ENCODE results near the gene TMEFF1.

Gene TMEFF1

GRCh38 chr9:100488177-100488576 is 15.2 kb downstream of the TMEFF1 start:
- H3F3A ChIP-seq (ENCODE audit: insufficient read depth) = no peaks in the 10 kb centered on the region
- no peak overlapping the region for H3K4me2 ChIP-seq (ENCODE audit: low read depth, low read length, poor library complexity, severe bottlenecking)
- no peak overlapping the region for H2AFZ ChIP-seq (ENCODE audit: low read depth, low read length, severe bottlenecking)
- TF ChIP-seq CTCF (IDR thresholded peaks at IDR 0.05; ENCODE audit: insufficient read depth, low read length, poor library complexity, severe bottlenecking) (no peak), EZH2phosphoT487 (conservative IDR thresholded peaks at IDR 0.05; ENCODE audit: low read length) (no peak)
- no peaks in the 10 kb centered on the region for H3K36me3 ChIP-seq (ENCODE audit: low read length)
- H3K9ac ChIP-seq (ENCODE audit: low read length) = no peak overlapping the region
- H3K4me3 ChIP-seq (ENCODE audit: insufficient read depth, low read length, poor library complexity, severe bottlenecking) = no peak overlapping the region
- H3K27me3 ChIP-seq (ENCODE audit: low read length) = no peaks in the 10 kb centered on the region
- H3K79me2 ChIP-seq (ENCODE audit: insufficient read depth, low read length) = no peaks in the 10 kb centered on the region
- no peak overlapping the region for H3K27ac ChIP-seq (ENCODE audit: low read depth, low read length)
- no peaks in the 10 kb centered on the region for H4K20me1 ChIP-seq (ENCODE audit: low read depth, low read length)
- H3K9me2 ChIP-seq (replicated peaks; ENCODE audit: insufficient read depth, low read length) = no peaks in the 10 kb centered on the region
- no peaks in the 10 kb centered on the region for H3K9me3 ChIP-seq (ENCODE audit: insufficient read depth, low read length)

DNA sequence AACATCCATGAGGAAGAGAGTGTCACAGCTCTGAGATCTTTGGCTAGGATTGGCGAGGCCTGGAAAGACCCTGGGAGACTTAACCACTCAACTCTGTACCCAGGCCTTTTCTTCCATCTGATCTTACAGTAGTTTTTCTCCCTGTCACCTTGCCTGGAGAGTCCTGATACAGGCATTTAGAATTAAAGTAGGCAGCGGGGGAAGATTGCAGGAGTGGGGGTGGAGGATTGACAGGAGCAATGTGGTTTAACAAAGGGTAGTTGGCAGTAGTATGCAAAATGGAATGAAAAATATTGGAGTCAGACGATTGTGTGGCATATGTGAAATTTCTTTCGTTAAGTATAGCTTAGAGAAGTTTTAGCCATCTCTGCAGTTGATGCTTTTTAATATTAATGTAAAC is 16.9 kb downstream of the TMEFF1 start:
- Histone ChIP-seq H3K27me3 (ENCODE audit: low read length) (no peaks in the 10 kb centered on the region), H3K9ac (ENCODE audit: low read length) (no peak overlapping the region), H3K4me3 (ENCODE audit: insufficient read depth, low read length, poor library complexity, severe bottlenecking) (no peak overlapping the region), H2AFZ (ENCODE audit: low read depth, low read length, severe bottlenecking) (no peak overlapping the region), H4K20me1 (ENCODE audit: low read depth, low read length) (no peaks in the 10 kb centered on the region), H3K27ac (ENCODE audit: low read depth, low read length) (no peak overlapping the region), H3K4me2 (ENCODE audit: low read depth, low read length, poor library complexity, severe bottlenecking) (no peak overlapping the region), H3K9me3 (ENCODE audit: insufficient read depth, low read length) (no peaks in the 10 kb centered on the region), H3K36me3 (ENCODE audit: low read length) (no peaks in the 10 kb centered on the region), H3F3A (ENCODE audit: insufficient read depth) (no peaks in the 10 kb centered on the region), H3K79me2 (ENCODE audit: insufficient read depth, low read length) (no peaks in the 10 kb centered on the region), H3K9me2 (replicated peaks; ENCODE audit: insufficient read depth, low read length) (no peaks in the 10 kb centered on the region)
- TF ChIP-seq EZH2phosphoT487 (conservative IDR thresholded peaks at IDR 0.05; ENCODE audit: low read length) (no peak), CTCF (IDR thresholded peaks at IDR 0.05; ENCODE audit: insufficient read depth, low read length, poor library complexity, severe bottlenecking) (no peak)

GRCh38 chr9:100492952-100493351 is 20.0 kb downstream of the TMEFF1 start:
- Histone ChIP-seq H3F3A (ENCODE audit: insufficient read depth) (no peaks in the 10 kb centered on the region), H3K36me3 (ENCODE audit: low read length) (no peaks in the 10 kb centered on the region), H3K4me2 (ENCODE audit: low read depth, low read length, poor library complexity, severe bottlenecking) (no peak overlapping the region), H2AFZ (ENCODE audit: low read depth, low read length, severe bottlenecking) (no peak overlapping the region), H3K4me3 (ENCODE audit: insufficient read depth, low read length, poor library complexity, severe bottlenecking) (no peak overlapping the region), H3K27me3 (ENCODE audit: low read length) (no peaks in the 10 kb centered on the region), H3K9ac (ENCODE audit: low read length) (no peak overlapping the region), H3K9me3 (ENCODE audit: insufficient read depth, low read length) (no peaks in the 10 kb centered on the region), H4K20me1 (ENCODE audit: low read depth, low read length) (no peaks in the 10 kb centered on the region), H3K27ac (ENCODE audit: low read depth, low read length) (no peak overlapping the region), H3K9me2 (replicated peaks; ENCODE audit: insufficient read depth, low read length) (no peaks in the 10 kb centered on the region), H3K79me2 (ENCODE audit: insufficient read depth, low read length) (no peaks in the 10 kb centered on the region)
- no peak for TF ChIP-seq CTCF (IDR thresholded peaks at IDR 0.05; ENCODE audit: insufficient read depth, low read length, poor library complexity, severe bottlenecking)
- TF ChIP-seq EZH2phosphoT487 (conservative IDR thresholded peaks at IDR 0.05; ENCODE audit: low read length) = no peak

Data from SU-DHL-6 (cell line).